CD4-positive, alpha-beta T cell (primary cell): ENCODE data around the gene AGAP1. TPM values are rescaled to one million over a fixed set of nuclear protein-coding genes. Genes with fewer than 3 reads are reported as not detected.

Experiments
- ATAC-seq: fragments of 200-7000 bp; cut with Tn5 transposase; one replicate; pipeline ENCODE4 v1.10.0; 2022; ENCODE audit warnings: mild to moderate bottlenecking; ENCODE audit not compliant: poor library complexity
- CTCF ChIA-PET: fragments of 350-600 bp; sonication (Branson Sonifier 250); formaldehyde crosslinking; loops from one replicate; lab custom pipeline; 2021; ENCODE audit warnings: antibody characterized with exemption, inconsistent platforms; lab: Charles Lee
- POLR2A ChIA-PET: fragments of 350-600 bp; sonication (Branson Sonifier 250); formaldehyde crosslinking; loops from one replicate; lab custom pipeline; 2021; ENCODE audit warnings: antibody characterized with exemption, inconsistent platforms; lab: Charles Lee
- DNase-seq, 14 experiments: peaks; one replicate each; pipeline ENCODE4 v3.0.0-alpha.2; 2013 to 2020; ENCODE audit warnings: mixed read lengths in 2 of 14
- H3K27ac ChIP-seq, 2 donors: one replicate each; pipeline versions ENCODE4 v1.5.1 to v1.7.0; 2013; ENCODE audit warnings: low read length in 2 of 2, low read depth in 1 of 2, mild to moderate bottlenecking in 1 of 2
- H3K27me3 ChIP-seq, 2 experiments: 1 replicate in 1 of 2; 2 replicates in 1 of 2; pipeline versions ENCODE4 v1.6.1 to v1.7.0; 2013; ENCODE audit warnings: low read length in 2 of 2, control low read depth in 1 of 2, mild to moderate bottlenecking in 1 of 2, moderate library complexity in 1 of 2; ENCODE audit not compliant: insufficient read depth in 2 of 2, control insufficient read depth in 1 of 2
- H3K36me3 ChIP-seq: one replicate; pipeline ENCODE4 v1.6.1; 2013; ENCODE audit warnings: low read length, control low read depth; ENCODE audit not compliant: insufficient read depth
- H3K4me1 ChIP-seq: one replicate; pipeline ENCODE4 v1.6.1; 2013; ENCODE audit warnings: low read length, control low read depth; ENCODE audit not compliant: insufficient read depth
- H3K4me3 ChIP-seq: one replicate; pipeline ENCODE4 v1.5.1; 2013; ENCODE audit warnings: mild to moderate bottlenecking, low read length, moderate library complexity
- H3K9me3 ChIP-seq, 2 experiments: 1 replicate in 1 of 2; 2 replicates in 1 of 2; pipeline versions ENCODE4 v1.6.1 to v1.7.0; 2013; ENCODE audit warnings: low read length in 2 of 2, mild to moderate bottlenecking in 2 of 2, control low read depth in 1 of 2, moderate library complexity in 1 of 2; ENCODE audit not compliant: control insufficient read depth in 1 of 2, insufficient read depth in 1 of 2
- H3K27ac Mint-ChIP-seq: one replicate; pipeline ENCODE4 v1.8.0; 2020; ENCODE audit warnings: mixed read lengths
- H3K27me3 Mint-ChIP-seq: one replicate; pipeline ENCODE4 v1.8.0; 2021; ENCODE audit warnings: mixed read lengths
- H3K36me3 Mint-ChIP-seq: one replicate; pipeline ENCODE4 v1.8.0; 2021; ENCODE audit warnings: low read depth, mixed read lengths
- H3K4me1 Mint-ChIP-seq: one replicate; pipeline ENCODE4 v1.8.0; 2021; ENCODE audit warnings: low read depth, mixed read lengths
- H3K4me3 Mint-ChIP-seq: one replicate; pipeline ENCODE4 v1.8.0; 2020; ENCODE audit warnings: mild to moderate bottlenecking, mixed read lengths
- H3K9me3 Mint-ChIP-seq: one replicate; pipeline ENCODE4 v1.8.0; 2020; ENCODE audit warnings: mixed read lengths
- CTCF ChIP-seq: fragments of 200-600 bp; IDR thresholded peaks from one replicate; pipeline ENCODE4 v1.8.0; 2022; ENCODE audit warnings: antibody characterized with exemption, mild to moderate bottlenecking
- intact Hi-C, 2 experiments: fragments of 100-400 bp; cut with DNase I in 1 of 2; cut with micrococcal nuclease in 1 of 2; formaldehyde crosslinking; loops; one replicate each; pipeline versions ENCODE4 v1.15.1 to v1.9.0; 2023 to 2025; cut with DNase I, micrococcal nuclease
- total RNA-seq, 174 experiments: library from RNA in 2 of 174; stranded (reverse) in 2 of 174; gene quantifications; one replicate each; pipeline ENCODE4 v1.2.3 and lab custom pipeline; 2021 to 2026

The AGAP1 gene
- total RNA-seq, 2 experiments from 2014 or later: 2.6 to 3.1 TPM

GRCh38 chr2:235854276-235854675 is 360.4 kb downstream of the AGAP1 start:
- Histone ChIP-seq H3K27me3 (no peaks in the 10 kb centered on the region), H3K4me1 (no peaks in the 10 kb centered on the region), H3K36me3 (no peaks in the 10 kb centered on the region), H3K27ac (no peak overlapping the region), H3K4me3 (no peak overlapping the region), H3K9me3 (peaks cover 0 to 4% of the 10 kb centered on the region in 2 experiments)
- CTCF ChIA-PET: no interaction called here
- ATAC-seq: no peak
- H3K9me3 Mint-ChIP-seq: no peaks in the 10 kb centered on the region
- no peaks in the 10 kb centered on the region for H3K36me3 Mint-ChIP-seq
- H3K27ac Mint-ChIP-seq: no peak overlapping the region
- H3K27me3 Mint-ChIP-seq: no peaks in the 10 kb centered on the region
- no peak overlapping the region for H3K4me3 Mint-ChIP-seq
- POLR2A ChIA-PET: no interaction called here
- no peak for TF ChIP-seq CTCF
- no peaks in the 10 kb centered on the region for H3K4me1 Mint-ChIP-seq
- no peak for DNase-seq
- intact Hi-C loops: no loop called here

- no peaks in the 10 kb centered on the region for H3K27me3 ChIP-seq
- Mint-ChIP-seq H3K9me3 (no peaks in the 10 kb centered on the region), H3K4me1 (no peaks in the 10 kb centered on the region), H3K36me3 (no peaks in the 10 kb centered on the region), H3K4me3 (no peak overlapping the region), H3K27ac (no peak overlapping the region), H3K27me3 (no peaks in the 10 kb centered on the region)
- intact Hi-C loops: no loop called here
- peaks cover 0 to 4% of the 10 kb centered on the region in 2 experiments for H3K9me3 ChIP-seq
- no peaks in the 10 kb centered on the region for H3K4me1 ChIP-seq
- no peaks in the 10 kb centered on the region for H3K36me3 ChIP-seq
- no peak for DNase-seq
- CTCF ChIA-PET: no interaction called here
- no peak overlapping the region for H3K27ac ChIP-seq
- POLR2A ChIA-PET: no interaction called here
- no peak for TF ChIP-seq CTCF
- H3K4me3 ChIP-seq: no peak overlapping the region
- ATAC-seq: no peak
Observed at GRCh38 chr2:235855011-235855410, 361.2 kb downstream of the AGAP1 start.

GRCh38 chr2:235856151-235856854 is 362.5 kb downstream of the AGAP1 start:
- no peak for DNase-seq
- ATAC-seq: no peak
- Mint-ChIP-seq H3K9me3 (no peaks in the 10 kb centered on the region), H3K27me3 (no peaks in the 10 kb centered on the region), H3K36me3 (no peaks in the 10 kb centered on the region), H3K4me3 (no peak overlapping the region), H3K27ac (no peak overlapping the region), H3K4me1 (no peaks in the 10 kb centered on the region)
- CTCF ChIA-PET: no interaction called here
- H3K27me3 ChIP-seq: no peaks in the 10 kb centered on the region
- H3K9me3 ChIP-seq: peaks cover 0 to 4% of the 10 kb centered on the region in 2 experiments
- TF ChIP-seq CTCF: no peak
- intact Hi-C loops: no loop called here
- no peak overlapping the region for H3K27ac ChIP-seq
- POLR2A ChIA-PET: no interaction called here
- H3K4me3 ChIP-seq: no peak overlapping the region
- no peaks in the 10 kb centered on the region for H3K4me1 ChIP-seq
- H3K36me3 ChIP-seq: no peaks in the 10 kb centered on the region
